HG02798 (cell line): ENCODE measurements around the gene AHNAK2.
"Not testable (repeated sequence)": the region's sequence is repeated elsewhere in the genome, so short reads cannot be mapped to it uniquely, and the experiment has no call there.

Experiments
- ATAC-seq: cut with Tn5 transposase; IDR thresholded peaks from one replicate; pipeline ENCODE4 v1.9.1; 2021; ENCODE audit warnings: mild to moderate bottlenecking; ENCODE audit not compliant: unreplicated experiment, poor library complexity

AHNAK2 gene

GRCh38 chr14:104930526-104931303 is 47.5 kb downstream of the AHNAK2 start:
- no peak for ATAC-seq

DNA sequence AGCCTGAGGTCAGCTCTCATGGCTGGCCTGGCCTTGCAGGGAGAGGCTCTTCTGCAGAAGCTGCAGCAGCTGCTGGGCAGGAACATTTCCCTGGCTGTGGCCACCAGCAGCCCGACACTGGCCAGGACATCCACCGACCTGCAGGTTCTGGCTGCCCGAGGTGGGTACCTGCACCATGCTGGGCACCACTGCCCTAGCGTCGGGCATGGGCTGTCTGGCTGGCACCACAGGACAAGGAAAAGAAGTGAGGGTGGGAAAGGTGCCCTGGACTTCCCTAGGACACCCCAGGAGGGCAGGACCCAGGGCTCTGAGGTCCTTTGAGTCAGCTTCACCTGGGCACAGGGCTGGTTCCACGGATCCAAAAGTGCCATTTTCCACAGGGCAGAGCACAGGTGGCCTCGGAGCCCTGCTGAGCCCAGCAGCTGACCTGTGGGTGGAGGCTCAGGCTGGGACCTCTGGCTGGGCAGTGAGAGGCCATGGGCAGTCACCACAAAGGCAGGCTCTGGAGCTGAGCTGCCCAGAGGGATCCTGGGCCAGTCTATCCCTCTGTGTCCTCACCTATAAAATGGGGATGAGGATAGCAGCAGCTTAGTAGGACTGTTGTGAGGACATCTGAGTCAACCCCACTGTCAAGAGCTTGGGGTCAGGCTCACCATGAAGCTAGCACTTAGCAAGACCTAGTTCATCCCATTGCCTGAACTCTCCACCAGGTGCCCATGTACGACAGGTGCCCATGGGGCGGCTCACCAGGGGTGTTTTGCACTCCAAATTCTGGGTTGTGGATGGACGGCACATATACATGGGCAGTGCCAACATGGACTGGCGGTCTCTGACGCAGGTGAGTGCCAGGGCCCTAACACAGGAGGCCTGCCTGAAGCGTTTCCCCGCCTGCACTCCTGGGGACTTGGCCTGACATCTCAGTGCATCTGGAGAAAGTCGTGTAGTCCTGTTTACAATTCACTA is 48.6 kb downstream of the AHNAK2 start:
- no peak for ATAC-seq

- no peak for ATAC-seq
Measured at GRCh38 chr14:104928391-104929133, 49.6 kb downstream of the AHNAK2 start.

DNA sequence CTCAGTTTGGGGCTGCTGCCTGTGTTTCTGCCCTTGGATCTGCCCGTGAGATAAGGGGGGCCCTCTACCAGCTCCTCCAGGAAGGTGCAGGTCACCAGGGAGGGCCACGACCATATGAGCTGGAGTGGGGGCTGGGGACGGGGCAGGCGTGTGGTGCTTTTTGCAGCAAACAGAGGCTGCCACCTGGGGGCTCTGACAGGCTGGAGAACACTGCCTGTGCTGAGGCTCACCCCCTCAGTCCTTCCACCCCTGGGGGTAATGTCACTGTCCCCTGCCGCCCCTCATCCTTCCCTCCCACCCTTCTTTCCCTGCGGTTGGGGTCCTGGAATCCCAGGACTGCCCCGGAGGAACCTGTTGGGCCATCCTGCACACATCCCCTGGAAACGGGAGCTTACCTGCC is 50.3 kb downstream of the AHNAK2 start:
- no peak for ATAC-seq

DNA sequence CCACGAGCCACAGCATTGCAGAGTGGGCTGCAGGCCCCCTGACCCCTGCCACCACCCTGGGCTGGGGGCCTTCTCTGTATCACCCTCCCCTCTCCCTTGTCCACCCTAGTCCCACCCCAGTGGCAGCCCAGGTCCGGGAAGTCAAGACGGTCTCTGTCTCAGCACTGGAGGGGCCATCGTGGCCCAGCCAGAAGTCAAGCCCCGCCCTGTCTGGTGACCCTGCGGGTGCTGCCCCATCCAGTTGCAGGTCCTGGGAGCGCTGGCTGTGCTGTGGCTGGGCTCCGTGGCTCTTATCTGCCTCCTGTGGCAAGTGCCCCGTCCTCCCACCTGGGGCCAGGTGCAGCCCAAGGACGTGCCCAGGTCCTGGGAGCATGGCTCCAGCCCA is 50.8 kb downstream of the AHNAK2 start:
- no peak for ATAC-seq

DNA sequence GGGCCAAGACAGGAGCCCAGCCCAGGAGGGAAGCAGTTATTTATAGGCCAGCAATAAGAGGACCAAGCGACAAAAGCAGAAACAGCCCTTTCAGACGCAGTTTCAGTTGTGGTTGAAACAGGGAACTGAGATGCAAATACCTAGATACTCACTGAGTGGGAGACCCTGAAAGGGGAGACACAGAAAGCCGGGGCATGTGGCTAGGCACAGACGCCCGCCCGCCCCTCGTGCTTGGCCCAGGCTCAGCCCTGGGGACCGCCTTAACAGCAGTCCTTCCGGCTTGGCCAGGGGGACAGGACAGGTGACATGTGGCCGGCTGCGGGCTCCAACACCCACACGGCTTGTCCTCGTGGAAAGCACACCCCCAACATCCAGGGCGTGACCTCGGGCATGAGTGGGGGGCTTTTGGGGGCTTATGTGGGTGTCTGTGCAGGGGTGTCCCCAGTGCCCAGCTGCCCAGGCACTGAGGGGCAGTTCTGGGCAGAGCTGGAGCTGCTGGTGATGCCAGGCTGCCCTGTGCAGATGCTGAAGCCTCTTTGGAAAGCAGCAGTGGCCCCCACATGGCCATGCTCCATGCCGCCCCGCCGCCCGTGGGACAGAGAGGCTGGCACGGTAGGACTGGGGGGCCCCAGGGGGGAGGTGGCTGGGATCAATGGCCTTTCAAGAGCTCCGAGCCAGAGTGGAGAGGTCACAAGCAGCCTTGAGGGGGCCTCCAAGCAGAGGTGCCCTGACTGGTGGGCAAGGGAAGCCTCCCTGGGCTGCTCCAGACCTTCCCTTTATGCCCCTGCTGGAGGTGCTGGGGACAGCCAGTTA is 51.3 kb downstream of the AHNAK2 start:
- peak; percentile 84 for ATAC-seq

GRCh38 chr14:104925855-104926609 is 52.1 kb downstream of the AHNAK2 start:
- no peak for ATAC-seq

GRCh38 chr14:104925214-104925854 is 52.8 kb downstream of the AHNAK2 start:
- no peak for ATAC-seq

DNA sequence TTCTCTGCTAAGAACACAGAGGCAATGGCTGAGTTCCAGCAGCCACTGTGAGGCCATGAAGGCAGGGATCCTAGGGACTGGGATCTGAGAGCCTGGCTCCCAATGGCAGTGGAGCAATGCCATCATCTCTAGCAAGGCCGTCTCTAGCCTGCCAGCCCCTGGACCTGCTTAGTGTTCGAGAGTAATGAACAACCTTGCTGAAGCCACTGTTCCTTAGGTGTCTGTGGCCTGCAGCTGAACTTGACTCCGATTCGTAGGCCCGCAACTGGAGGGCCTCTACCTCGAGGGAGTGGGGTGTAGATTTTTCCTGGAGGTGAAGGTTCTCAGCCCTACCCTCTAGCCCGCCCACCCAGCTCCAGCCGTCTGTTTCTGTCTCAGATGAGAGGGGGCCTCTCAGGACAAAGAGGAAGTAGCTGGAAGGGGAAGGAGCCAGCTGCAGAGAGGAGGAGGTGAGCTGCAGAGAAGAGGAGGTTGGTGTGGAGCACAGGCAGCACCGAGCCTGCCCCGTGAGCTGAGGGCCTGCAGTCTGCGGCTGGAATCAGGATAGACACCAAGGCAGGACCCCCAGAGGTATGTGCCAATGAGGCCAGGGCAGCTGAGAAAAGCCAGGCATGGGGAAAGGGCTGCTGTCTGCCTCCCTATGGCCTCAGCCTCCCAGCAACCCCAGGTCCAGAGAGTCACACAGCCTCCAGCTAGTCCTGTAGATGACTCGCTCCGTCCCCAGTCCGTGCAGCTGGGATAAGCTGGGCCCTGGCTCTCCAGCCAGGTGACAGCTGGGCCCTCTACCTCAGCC is 53.6 kb downstream of the AHNAK2 start, which contains the start of gene PLD4:
TSS of gene PLD4 (plus strand) at position 459 of the 793 bp plus-strand sequence. CDS start 2,262 bp downstream, outside the sequence.
- ATAC-seq: no peak

DNA sequence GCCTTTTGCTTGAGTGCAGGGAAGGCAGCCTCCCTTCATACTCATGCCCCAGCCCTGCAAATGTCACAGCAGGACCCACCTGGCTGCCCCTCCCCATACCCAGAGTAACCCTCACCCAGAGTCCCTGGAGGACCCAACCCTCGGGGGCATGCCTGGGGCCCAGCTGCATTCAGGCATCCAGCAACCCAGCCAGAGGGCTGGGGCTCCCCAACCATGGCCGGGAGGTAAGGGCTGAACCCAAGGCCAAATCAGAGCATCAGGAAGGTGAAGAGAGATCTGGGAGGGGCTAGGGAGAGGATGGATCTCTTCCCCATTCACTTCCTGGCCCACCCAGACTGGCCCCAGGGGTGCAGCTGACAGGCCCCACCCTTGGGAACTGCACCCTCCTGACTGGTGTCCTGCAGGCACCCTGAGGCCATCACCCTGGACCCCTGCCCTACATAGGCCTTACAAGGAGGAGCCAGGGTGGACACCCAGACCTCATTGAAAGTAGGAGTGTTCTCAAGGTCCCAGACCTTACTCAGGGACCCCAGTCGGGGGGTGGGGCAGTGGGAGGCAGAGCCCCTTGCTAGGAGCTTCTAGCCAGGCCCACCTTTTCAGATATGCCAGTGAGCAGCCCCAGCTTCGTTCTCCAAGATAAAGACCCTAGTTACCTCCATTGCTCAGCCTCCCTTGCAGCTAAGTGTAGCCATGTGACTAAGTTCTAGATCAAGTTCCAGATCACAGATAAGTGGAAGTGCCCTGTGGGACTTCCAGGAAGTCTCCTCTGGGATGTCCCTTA is 54.3 kb downstream of the AHNAK2 start:
- no peak for ATAC-seq

GRCh38 chr14:104919993-104920315 is 58.2 kb downstream of the AHNAK2 start:
- no peak for ATAC-seq

- ATAC-seq: not testable (repeated sequence)
Measured at GRCh38 chr14:104919152-104919992, 58.8 kb downstream of the AHNAK2 start.

GRCh38 chr14:104917993-104918392 is 60.2 kb downstream of the AHNAK2 start:
- no peak for ATAC-seq

- ATAC-seq: no peak
Measured at GRCh38 chr14:104917116-104917515, 61.1 kb downstream of the AHNAK2 start.

GRCh38 chr14:104913435-104913834 is 64.7 kb downstream of the AHNAK2 start:
- no peak for ATAC-seq

GRCh38 chr14:104912053-104912452 is 66.1 kb downstream of the AHNAK2 start:
- ATAC-seq: no peak
